Measurements from ENCODE around the gene CDKAL1. TPM values are rescaled to one million over a fixed set of nuclear protein-coding genes. Genes with fewer than 3 reads are reported as not detected.

Gene CDKAL1
- total and polyA plus RNA-seq, 2 of the 8 experiments (the other 6 are each of a cell fraction or from before 2014, with no cell fraction given): 8.4 to 24.6 TPM

DNA sequence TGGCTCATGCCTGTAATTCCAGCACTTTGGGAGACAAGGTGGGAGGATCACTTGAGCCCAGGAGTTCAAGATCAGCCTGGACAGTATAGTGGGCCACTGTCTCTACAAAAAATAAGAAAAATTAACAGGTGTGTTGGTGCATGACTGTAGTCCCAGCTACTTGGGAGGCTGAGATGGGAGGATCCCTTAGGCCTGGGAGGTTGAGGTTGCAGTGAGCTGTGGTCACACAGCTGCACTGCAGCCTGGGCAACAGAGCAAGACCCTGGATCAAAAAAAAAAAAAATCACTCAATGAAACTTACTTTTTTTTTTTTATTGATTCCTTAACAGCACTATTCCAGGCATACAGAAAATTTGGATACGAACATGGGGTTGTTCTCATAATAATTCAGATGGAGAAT is 14.0 kb downstream of the CDKAL1 start:
- no peak overlapping the region for H2AK5ac ChIP-seq (ENCODE audit: low read depth, low read length)
- H3K4me3 ChIP-seq (ENCODE audit: extremely low read depth in 1 of 4, insufficient read depth in 2 of 4, low read depth in 3 of 4, low read length in 4 of 4): no peak overlapping the region
- CTCF ChIA-PET (ENCODE audit: partially characterized antibody): interaction anchor here (0.7 to 1.5 kb wide), 2 partner anchors 9 to 18 kb away, joined by 3 to 5 read pairs; no protein-coding TSS in a partner anchor
- 85% methylated on average over 1 of the region's 1 CpG; no CpG with 5 or more reads in 1 of the 2 experiments for WGBS, 2 experiments (ENCODE audit: extremely low coverage in 1 of 2, insufficient coverage in 1 of 2, insufficient read length in 1 of 2, insufficient replicate concordance in 2 of 2, low coverage in 1 of 2, low lambda C conversion rate in 2 of 2, missing lambda C conversion rate in 1 of 2)
- H2AFZ ChIP-seq (ENCODE audit: low read length): no peak overlapping the region
- H3K4me1 ChIP-seq (replicated peaks in 1 of 4; ENCODE audit: control insufficient read depth in 3 of 4, insufficient read depth in 4 of 4, low read length in 3 of 4): no peaks in the 10 kb centered on the region
- no peak overlapping the region for H2BK5ac ChIP-seq (ENCODE audit: low read depth, low read length)
- H3K23me2 ChIP-seq (ENCODE audit: low read depth, low read length): no peaks in the 10 kb centered on the region
- no peak overlapping the region for H3K27ac ChIP-seq (ENCODE audit: low read depth, low read length)
- no peak overlapping the region for H4K8ac ChIP-seq (ENCODE audit: extremely low read depth, insufficient read depth, low read length)
- no peaks in the 10 kb centered on the region for H3K27me3 ChIP-seq (replicated peaks in 1 of 4; ENCODE audit: control insufficient read depth in 3 of 4, extremely low read depth in 1 of 4, insufficient read depth in 3 of 4, low read length in 3 of 4)
- H3K18ac ChIP-seq (ENCODE audit: extremely low read depth, low read length): no peak overlapping the region
- H3K56ac ChIP-seq (replicated peaks; ENCODE audit: insufficient read length, low read depth, low read length): no peak overlapping the region
- H3K9ac ChIP-seq (replicated peaks in 1 of 4; ENCODE audit: extremely low read depth in 1 of 4, low read depth in 3 of 4, low read length in 3 of 4): no peak overlapping the region
- no peak overlapping the region for H4K5ac ChIP-seq (ENCODE audit: insufficient read length, low read depth, low read length)
- H2BK20ac ChIP-seq (ENCODE audit: low read length): no peak overlapping the region
- POLR2A ChIA-PET (ENCODE audit: partially characterized antibody): no interaction called here
- H2BK15ac ChIP-seq (ENCODE audit: low read length): no peak overlapping the region
- TF ChIP-seq EP300 (IDR thresholded peaks at IDR 0.05; ENCODE audit: borderline replicate concordance in 1 of 2, low read depth in 2 of 2, low read length in 2 of 2): no peak
- TF ChIP-seq SUZ12 (IDR thresholded peaks at IDR 0.05; ENCODE audit: low read length): no peak
- TF ChIP-seq NRF1 (IDR thresholded peaks at IDR 0.05; ENCODE audit: low read depth, low read length): no peak
- TF ChIP-seq GTF2F1 (IDR thresholded peaks at IDR 0.05; ENCODE audit: borderline replicate concordance, low read depth, low read length): no peak
- no peak overlapping the region for H3K14ac ChIP-seq (ENCODE audit: insufficient read length)
- no peak overlapping the region for H4K91ac ChIP-seq (replicated peaks; ENCODE audit: insufficient read length, low read length)
- H3K23ac ChIP-seq (ENCODE audit: insufficient read length): no peak overlapping the region
- DNase-seq (ENCODE audit: low read depth in 1 of 2, low spot score in 2 of 2): no peak
- no peaks in the 10 kb centered on the region for H4K20me1 ChIP-seq (replicated peaks in 1 of 2; ENCODE audit: control insufficient read depth in 1 of 2, insufficient read depth in 2 of 2, low read length in 2 of 2)
- H3K36me3 ChIP-seq (ENCODE audit: control insufficient read depth in 2 of 4, insufficient read depth in 4 of 4, low read length in 3 of 4): peaks cover 0 to 28% (median 0%) of the 10 kb centered on the region in 4 experiments; a peak in 2 of 8 replicates
- H3K4me2 ChIP-seq (ENCODE audit: insufficient read depth in 1 of 2, low read depth in 2 of 2, low read length in 2 of 2): no peak overlapping the region
- no peak overlapping the region for H2BK120ac ChIP-seq (replicated peaks; ENCODE audit: low read depth, low read length)
- H3K79me2 ChIP-seq (ENCODE audit: control insufficient read depth in 1 of 2, insufficient read depth in 2 of 2, low read length in 2 of 2): peaks cover 0 to 2% of the 10 kb centered on the region in 2 experiments; a peak in 1 of 4 replicates
- H3K4ac ChIP-seq (replicated peaks; ENCODE audit: insufficient read length, low read depth, low read length): no peak overlapping the region
- peaks cover 4% of the 10 kb centered on the region; the same call in 1 of the 2 replicates for H3K79me1 ChIP-seq (ENCODE audit: low read depth, low read length)
- no peaks in the 10 kb centered on the region for H3K9me3 ChIP-seq (ENCODE audit: insufficient read depth in 2 of 2, low read depth in 1 of 2, low read length in 1 of 2)
- no peak overlapping the region for H2BK12ac ChIP-seq (ENCODE audit: low read depth, low read length)
- FAIRE-seq: no peak

Data from H1 (cell line).